Liver (tissue), 3 donors: ENCODE measurements around the gene MBOAT1.

ENCODE experiments used
- FOXA1 ChIP-seq: IDR thresholded peaks from 2 replicates; pipeline ENCODE4 v1.6.1; 2016; ENCODE audit warnings: antibody characterized with exemption
- HNF4A ChIP-seq, 2 donors: conservative IDR thresholded peaks; 2 replicates each; pipeline ENCODE4 v1.6.1; 2016; ENCODE audit warnings: antibody characterized with exemption in 2 of 2, mild to moderate bottlenecking in 2 of 2
- JUND ChIP-seq, 2 donors: IDR thresholded peaks; 2 replicates each; pipeline ENCODE4 v1.6.1; 2016; ENCODE audit warnings: antibody characterized with exemption in 2 of 2
- MAX ChIP-seq: IDR thresholded peaks from 2 replicates; pipeline ENCODE4 v1.6.1; 2016; ENCODE audit warnings: antibody characterized with exemption
- NR2F2 ChIP-seq: IDR thresholded peaks from 2 replicates; pipeline ENCODE4 v1.6.1; 2016; ENCODE audit warnings: antibody characterized with exemption
- RAD21 ChIP-seq, 2 donors: IDR thresholded peaks; 2 replicates each; pipeline ENCODE4 v1.6.1; 2016; ENCODE audit warnings: antibody characterized with exemption in 2 of 2, mild to moderate bottlenecking in 2 of 2
- REST ChIP-seq: IDR thresholded peaks from 2 replicates; pipeline ENCODE4 v1.6.1; 2016; ENCODE audit warnings: antibody characterized with exemption, mild to moderate bottlenecking
- SP1 ChIP-seq: IDR thresholded peaks from 2 replicates; pipeline ENCODE4 v1.6.1; 2018; ENCODE audit warnings: antibody characterized with exemption, mild to moderate bottlenecking
- TAF1 ChIP-seq: conservative IDR thresholded peaks from 2 replicates; pipeline ENCODE4 v1.6.1; 2016; ENCODE audit warnings: antibody characterized with exemption, mild to moderate bottlenecking
- YY1 ChIP-seq: IDR thresholded peaks from 2 replicates; pipeline ENCODE4 v1.6.1; 2016; ENCODE audit warnings: antibody characterized with exemption, mild to moderate bottlenecking
- TF ChIP-seq, protein P1 (sequence below): fragments of 150-350 bp; IDR thresholded peaks from 2 replicates; pipeline ENCODE4 v1.5.1; 2017; ENCODE audit warnings: improper control_type of control experiment, low read depth, low read length; ENCODE audit not compliant: missing input control
- TF ChIP-seq, protein P2 (sequence below): IDR thresholded peaks from 2 replicates; pipeline ENCODE4 v1.6.1; 2016; ENCODE audit warnings: antibody characterized with exemption
- TF ChIP-seq, protein P3 (sequence below): IDR thresholded peaks from 2 replicates; pipeline ENCODE4 v1.6.1; 2016; ENCODE audit warnings: antibody characterized with exemption
- donor health status: healthy.
- donor health status: healthy.

DNA sequence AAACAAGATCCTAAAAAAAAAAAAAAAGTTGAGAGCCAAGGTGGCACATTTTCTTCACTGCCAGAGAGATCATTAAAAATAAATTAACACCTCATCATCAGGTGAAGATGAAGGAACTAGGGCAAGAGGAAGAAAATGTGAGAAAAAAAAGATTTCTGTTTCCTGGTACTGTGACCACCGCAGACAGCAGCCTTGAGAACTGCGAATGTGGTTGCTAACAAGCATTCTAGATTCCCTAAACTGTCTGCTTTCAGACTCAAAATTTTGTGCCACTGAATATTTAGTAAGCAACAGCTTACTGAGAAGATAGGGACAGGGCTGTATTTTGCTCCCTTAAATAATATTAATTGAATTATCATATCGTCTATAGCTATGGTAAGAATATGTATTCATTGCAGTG, 24.1 kb upstream of the MBOAT1 start:
- TF ChIP-seq, protein P1, sequence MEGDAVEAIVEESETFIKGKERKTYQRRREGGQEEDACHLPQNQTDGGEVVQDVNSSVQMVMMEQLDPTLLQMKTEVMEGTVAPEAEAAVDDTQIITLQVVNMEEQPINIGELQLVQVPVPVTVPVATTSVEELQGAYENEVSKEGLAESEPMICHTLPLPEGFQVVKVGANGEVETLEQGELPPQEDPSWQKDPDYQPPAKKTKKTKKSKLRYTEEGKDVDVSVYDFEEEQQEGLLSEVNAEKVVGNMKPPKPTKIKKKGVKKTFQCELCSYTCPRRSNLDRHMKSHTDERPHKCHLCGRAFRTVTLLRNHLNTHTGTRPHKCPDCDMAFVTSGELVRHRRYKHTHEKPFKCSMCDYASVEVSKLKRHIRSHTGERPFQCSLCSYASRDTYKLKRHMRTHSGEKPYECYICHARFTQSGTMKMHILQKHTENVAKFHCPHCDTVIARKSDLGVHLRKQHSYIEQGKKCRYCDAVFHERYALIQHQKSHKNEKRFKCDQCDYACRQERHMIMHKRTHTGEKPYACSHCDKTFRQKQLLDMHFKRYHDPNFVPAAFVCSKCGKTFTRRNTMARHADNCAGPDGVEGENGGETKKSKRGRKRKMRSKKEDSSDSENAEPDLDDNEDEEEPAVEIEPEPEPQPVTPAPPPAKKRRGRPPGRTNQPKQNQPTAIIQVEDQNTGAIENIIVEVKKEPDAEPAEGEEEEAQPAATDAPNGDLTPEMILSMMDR = no peak
- TF ChIP-seq REST (no peak), SP1 (no peak), YY1 (no peak), RAD21 (IDR thresholded peaks at IDR 0.05) (no peak), JUND (IDR thresholded peaks at IDR 0.05) (no peak), MAX (no peak), HNF4A (conservative IDR thresholded peaks at IDR 0.05) (no peak), NR2F2 (no peak), TAF1 (no peak), FOXA1 (no peak)
- TF ChIP-seq, protein P2, sequence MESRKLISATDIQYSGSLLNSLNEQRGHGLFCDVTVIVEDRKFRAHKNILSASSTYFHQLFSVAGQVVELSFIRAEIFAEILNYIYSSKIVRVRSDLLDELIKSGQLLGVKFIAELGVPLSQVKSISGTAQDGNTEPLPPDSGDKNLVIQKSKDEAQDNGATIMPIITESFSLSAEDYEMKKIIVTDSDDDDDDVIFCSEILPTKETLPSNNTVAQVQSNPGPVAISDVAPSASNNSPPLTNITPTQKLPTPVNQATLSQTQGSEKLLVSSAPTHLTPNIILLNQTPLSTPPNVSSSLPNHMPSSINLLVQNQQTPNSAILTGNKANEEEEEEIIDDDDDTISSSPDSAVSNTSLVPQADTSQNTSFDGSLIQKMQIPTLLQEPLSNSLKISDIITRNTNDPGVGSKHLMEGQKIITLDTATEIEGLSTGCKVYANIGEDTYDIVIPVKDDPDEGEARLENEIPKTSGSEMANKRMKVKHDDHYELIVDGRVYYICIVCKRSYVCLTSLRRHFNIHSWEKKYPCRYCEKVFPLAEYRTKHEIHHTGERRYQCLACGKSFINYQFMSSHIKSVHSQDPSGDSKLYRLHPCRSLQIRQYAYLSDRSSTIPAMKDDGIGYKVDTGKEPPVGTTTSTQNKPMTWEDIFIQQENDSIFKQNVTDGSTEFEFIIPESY = no peak
- TF ChIP-seq, protein P3, sequence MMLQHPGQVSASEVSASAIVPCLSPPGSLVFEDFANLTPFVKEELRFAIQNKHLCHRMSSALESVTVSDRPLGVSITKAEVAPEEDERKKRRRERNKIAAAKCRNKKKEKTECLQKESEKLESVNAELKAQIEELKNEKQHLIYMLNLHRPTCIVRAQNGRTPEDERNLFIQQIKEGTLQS = no peak
